ENCODE results near the gene BRPF1. TPM values are rescaled to one million over a fixed set of nuclear protein-coding genes. Genes with fewer than 3 reads are reported as not detected.

BRPF1 gene
- total RNA-seq, 1 experiment from 2014 or later = 23.6 TPM

DNA sequence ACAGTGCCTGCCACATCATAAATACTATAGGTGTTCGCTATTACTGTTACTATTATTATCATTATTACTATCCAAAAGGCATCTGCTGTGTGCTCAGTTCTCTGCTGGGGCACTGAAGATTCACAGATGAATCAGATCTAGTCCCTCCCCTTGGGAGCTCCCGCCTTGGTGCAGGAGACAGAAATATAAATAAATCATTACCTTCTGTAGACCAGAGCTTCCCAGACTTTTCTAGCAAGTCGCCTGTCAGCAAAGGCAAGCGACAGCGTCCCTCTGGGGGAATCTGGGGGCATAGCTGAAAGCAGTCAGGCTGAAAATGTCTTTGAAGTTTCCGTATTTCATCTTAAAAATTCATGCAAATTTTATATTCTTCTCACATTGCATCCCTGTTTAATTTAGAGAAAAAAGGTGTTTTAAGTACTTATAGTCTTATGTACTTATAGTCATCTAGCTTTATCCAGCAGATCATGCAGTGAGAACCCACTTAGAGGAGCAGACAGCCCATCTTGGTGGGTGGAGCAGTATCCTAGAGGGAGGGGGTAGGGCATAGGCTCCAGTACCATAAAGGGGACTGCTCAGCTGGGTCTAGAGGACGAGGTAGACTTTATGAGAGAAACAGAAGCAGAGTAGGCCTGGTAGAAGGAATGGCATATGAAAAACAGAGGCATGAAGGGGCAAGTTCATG is 10.4 kb upstream of the BRPF1 start (continued):
- TF ChIP-seq, protein P1, sequence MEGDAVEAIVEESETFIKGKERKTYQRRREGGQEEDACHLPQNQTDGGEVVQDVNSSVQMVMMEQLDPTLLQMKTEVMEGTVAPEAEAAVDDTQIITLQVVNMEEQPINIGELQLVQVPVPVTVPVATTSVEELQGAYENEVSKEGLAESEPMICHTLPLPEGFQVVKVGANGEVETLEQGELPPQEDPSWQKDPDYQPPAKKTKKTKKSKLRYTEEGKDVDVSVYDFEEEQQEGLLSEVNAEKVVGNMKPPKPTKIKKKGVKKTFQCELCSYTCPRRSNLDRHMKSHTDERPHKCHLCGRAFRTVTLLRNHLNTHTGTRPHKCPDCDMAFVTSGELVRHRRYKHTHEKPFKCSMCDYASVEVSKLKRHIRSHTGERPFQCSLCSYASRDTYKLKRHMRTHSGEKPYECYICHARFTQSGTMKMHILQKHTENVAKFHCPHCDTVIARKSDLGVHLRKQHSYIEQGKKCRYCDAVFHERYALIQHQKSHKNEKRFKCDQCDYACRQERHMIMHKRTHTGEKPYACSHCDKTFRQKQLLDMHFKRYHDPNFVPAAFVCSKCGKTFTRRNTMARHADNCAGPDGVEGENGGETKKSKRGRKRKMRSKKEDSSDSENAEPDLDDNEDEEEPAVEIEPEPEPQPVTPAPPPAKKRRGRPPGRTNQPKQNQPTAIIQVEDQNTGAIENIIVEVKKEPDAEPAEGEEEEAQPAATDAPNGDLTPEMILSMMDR (IDR thresholded peaks at IDR 0.05 in 2 of 3, conservative IDR thresholded peaks at IDR 0.05 in 1 of 3; ENCODE audit: borderline replicate concordance in 1 of 3, insufficient read depth in 1 of 3, low read depth in 2 of 3, low read length in 2 of 3) = no peak

DNA sequence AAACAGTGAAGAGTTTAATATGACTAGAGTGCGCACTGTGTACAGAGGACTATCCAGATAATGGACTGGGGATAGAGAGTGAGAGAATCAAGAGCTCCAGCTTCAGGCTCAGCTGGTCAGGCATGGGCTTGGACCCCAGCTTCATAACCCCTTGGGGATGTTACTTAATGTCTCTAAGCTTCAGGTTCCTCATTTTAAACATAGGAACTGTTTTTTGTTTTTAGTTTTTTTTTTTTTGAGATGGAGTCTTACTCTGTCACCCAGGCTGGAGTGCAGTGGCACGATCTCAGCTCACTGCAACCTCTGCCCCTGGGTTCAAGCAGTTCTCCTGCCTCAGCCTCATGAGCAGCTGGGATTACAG is 9.9 kb upstream of the BRPF1 start:
- H3K9me3 ChIP-seq (ENCODE audit: control insufficient read depth in 1 of 2, insufficient read depth in 1 of 2, low read depth in 1 of 2, low read length in 2 of 2) = no peaks in the 10 kb centered on the region
- ChIA-PET POLR2A (no interaction called here), CTCF (no interaction called here), RAD21 (ENCODE audit: low non-redundant PET in 1 of 2, low total read pairs in 2 of 2, uncharacterized antibody in 2 of 2, unreplicated experiment in 2 of 2) (no interaction called here)
- H3K4me3 ChIP-seq (replicated peaks in 1 of 2; ENCODE audit: low read depth in 1 of 2, low read length in 2 of 2) = no peak overlapping the region
- no peak for DNase-seq (ENCODE audit: low read depth, low spot score)
- no peaks in the 10 kb centered on the region for H3K36me3 ChIP-seq (ENCODE audit: control insufficient read depth in 1 of 2, insufficient read depth in 2 of 2, low read length in 2 of 2)
- TF ChIP-seq EZH2 (IDR thresholded peaks at IDR 0.05) (no peak), EGR1 (IDR thresholded peaks at IDR 0.05; ENCODE audit: low read depth) (no peak), TCF7L2 (IDR thresholded peaks at IDR 0.05; ENCODE audit: borderline replicate concordance, extremely low read depth, insufficient read depth, insufficient read length) (no peak), CBX3 (IDR thresholded peaks at IDR 0.05; ENCODE audit: low read depth) (no peak), SP1 (IDR thresholded peaks at IDR 0.05; ENCODE audit: low read depth) (no peak), FOSL1 (IDR thresholded peaks at IDR 0.05; ENCODE audit: low read depth) (no peak), EZH2phosphoT487 (IDR thresholded peaks at IDR 0.05; ENCODE audit: borderline replicate concordance) (no peak), ZNF274 (IDR thresholded peaks at IDR 0.05; ENCODE audit: low read depth, low read length) (no peak), JUND (IDR thresholded peaks at IDR 0.05) (no peak), SIN3A (IDR thresholded peaks at IDR 0.05; ENCODE audit: low read depth) (no peak), ELF1 (IDR thresholded peaks at IDR 0.05; ENCODE audit: borderline replicate concordance, low read depth) (no peak)
- TF ChIP-seq, protein P1 (IDR thresholded peaks at IDR 0.05 in 2 of 3, conservative IDR thresholded peaks at IDR 0.05 in 1 of 3; ENCODE audit: borderline replicate concordance in 1 of 3, insufficient read depth in 1 of 3, low read depth in 2 of 3, low read length in 2 of 3) = no peak
- TF ChIP-seq, protein P2, sequence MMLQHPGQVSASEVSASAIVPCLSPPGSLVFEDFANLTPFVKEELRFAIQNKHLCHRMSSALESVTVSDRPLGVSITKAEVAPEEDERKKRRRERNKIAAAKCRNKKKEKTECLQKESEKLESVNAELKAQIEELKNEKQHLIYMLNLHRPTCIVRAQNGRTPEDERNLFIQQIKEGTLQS (IDR thresholded peaks at IDR 0.05) = no peak
- TF ChIP-seq, protein P3, sequence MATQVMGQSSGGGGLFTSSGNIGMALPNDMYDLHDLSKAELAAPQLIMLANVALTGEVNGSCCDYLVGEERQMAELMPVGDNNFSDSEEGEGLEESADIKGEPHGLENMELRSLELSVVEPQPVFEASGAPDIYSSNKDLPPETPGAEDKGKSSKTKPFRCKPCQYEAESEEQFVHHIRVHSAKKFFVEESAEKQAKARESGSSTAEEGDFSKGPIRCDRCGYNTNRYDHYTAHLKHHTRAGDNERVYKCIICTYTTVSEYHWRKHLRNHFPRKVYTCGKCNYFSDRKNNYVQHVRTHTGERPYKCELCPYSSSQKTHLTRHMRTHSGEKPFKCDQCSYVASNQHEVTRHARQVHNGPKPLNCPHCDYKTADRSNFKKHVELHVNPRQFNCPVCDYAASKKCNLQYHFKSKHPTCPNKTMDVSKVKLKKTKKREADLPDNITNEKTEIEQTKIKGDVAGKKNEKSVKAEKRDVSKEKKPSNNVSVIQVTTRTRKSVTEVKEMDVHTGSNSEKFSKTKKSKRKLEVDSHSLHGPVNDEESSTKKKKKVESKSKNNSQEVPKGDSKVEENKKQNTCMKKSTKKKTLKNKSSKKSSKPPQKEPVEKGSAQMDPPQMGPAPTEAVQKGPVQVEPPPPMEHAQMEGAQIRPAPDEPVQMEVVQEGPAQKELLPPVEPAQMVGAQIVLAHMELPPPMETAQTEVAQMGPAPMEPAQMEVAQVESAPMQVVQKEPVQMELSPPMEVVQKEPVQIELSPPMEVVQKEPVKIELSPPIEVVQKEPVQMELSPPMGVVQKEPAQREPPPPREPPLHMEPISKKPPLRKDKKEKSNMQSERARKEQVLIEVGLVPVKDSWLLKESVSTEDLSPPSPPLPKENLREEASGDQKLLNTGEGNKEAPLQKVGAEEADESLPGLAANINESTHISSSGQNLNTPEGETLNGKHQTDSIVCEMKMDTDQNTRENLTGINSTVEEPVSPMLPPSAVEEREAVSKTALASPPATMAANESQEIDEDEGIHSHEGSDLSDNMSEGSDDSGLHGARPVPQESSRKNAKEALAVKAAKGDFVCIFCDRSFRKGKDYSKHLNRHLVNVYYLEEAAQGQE (IDR thresholded peaks at IDR 0.05; ENCODE audit: low read depth) = no peak
- no peak overlapping the region for H3K27ac ChIP-seq (ENCODE audit: low read depth, low read length)
- no peak overlapping the region for H2AFZ ChIP-seq (ENCODE audit: low read depth, low read length, poor library complexity, severe bottlenecking)
- no peaks in the 10 kb centered on the region for H4K20me1 ChIP-seq (ENCODE audit: insufficient read depth)
- no peak overlapping the region for H3K9ac ChIP-seq (ENCODE audit: low read length)
- no peak for ATAC-seq
- no TSS peak for BruUV-seq (replicated peaks)
- H3K79me2 ChIP-seq (ENCODE audit: insufficient read depth, low read length) = no peaks in the 10 kb centered on the region
- H3K4me1 ChIP-seq (ENCODE audit: control insufficient read depth in 1 of 2, insufficient read depth in 2 of 2, low read length in 2 of 2) = peaks cover 0 to 4% of the 10 kb centered on the region in 2 experiments; a peak in 3 of 4 replicates
- intact Hi-C loops (cut with micrococcal nuclease) = no loop called here
- H3K4me2 ChIP-seq (ENCODE audit: low read length) = no peak overlapping the region
- H3K27me3 ChIP-seq (ENCODE audit: insufficient read depth, low read length) = no peaks in the 10 kb centered on the region
- no peaks in the 10 kb centered on the region for H3K9me2 ChIP-seq (ENCODE audit: insufficient read depth)
